GM19463 (cell line): Measurements from ENCODE around the gene ZBTB18.

Experiments used
- ATAC-seq: cut with Tn5 transposase; IDR thresholded peaks from one replicate; pipeline ENCODE4 v1.9.1; 2021; ENCODE audit warnings: mild to moderate bottlenecking, moderate library complexity; ENCODE audit not compliant: unreplicated experiment

Gene ZBTB18

DNA sequence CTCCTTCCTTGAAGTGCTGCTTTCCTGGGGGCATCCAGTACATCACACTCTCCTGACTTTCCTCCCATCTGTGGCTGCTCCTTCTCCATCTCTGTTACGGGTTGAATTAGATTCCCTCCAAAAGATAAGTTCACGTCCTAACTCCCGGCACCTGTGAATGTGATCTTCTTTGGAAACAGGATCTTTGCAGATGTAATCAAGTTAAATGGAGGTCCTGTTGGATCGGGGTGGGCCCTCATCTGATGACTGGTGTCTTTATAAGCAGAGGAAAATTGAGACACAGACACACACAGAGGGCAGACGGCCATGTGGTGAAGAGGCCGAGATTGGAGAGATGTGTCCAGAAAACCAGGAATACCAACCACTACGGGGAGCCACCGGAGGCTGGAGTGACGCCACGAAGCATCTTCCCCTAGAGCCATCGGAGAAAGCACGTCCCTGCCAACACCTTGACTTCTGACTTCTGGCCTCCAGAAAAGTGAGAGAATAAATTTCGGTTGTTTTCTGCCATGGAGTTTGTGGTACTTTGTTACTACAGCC is 36.0 kb downstream of the ZBTB18 start:
- no peak for ATAC-seq

DNA sequence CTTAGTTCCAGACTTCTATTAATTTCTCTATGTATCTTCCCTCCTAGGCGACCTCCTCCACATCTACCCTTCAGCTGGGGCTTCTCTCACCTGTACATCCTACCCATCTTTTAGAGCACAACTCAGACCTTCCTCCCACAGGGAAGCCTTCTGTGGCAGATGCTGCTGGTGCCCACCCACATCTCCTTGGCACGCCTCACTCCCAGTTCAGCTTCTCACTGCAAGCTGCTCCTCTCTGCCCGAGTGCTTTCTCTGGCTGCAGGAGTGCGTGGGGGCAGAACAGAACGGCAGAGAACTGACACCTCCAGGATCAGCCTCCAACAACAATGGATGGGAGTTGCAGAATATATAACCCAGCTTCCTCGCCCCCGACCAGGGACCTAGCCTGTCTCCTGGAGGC is 36.5 kb downstream of the ZBTB18 start:
- ATAC-seq: no peak

GRCh38 chr1:244088161-244088560 is 37.1 kb downstream of the ZBTB18 start:
- no peak for ATAC-seq

DNA sequence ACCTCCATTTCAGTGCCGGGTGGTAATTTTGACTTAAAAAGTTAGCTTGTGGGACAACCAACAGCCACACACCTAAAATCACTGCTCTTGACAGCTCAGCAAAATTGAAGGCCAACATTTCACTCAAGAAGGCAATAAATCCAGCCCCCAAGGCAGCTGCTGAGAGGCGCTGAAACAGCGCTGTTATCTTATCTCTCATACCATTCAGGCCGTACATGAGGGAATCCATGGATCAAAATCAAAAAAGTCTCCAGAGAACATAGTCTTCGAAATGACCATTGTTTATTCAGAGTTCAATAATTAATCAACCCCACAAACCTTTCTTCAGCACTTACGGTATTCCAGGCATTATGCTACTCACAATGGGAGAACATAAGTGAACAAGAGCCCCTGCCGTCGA is 38.5 kb downstream of the ZBTB18 start:
- ATAC-seq: no peak

DNA sequence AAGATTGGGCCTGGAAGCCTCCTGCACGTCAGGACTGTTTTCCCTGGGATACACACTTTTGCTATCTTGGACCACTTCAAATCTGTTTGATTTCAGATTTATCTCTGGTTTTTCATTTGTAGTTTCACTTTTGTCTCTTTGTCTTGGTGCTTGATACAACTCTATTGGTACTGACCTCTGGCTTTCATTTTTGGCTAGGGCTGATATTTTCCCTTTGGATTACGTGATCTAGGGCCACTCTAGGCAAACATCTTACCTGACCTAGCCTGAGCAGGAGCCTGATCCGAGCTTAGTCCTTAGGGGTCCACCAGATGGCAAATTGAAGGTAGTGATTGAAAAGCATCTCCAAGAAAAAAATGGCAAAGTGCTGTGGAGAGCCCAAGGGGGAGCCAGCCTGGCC is 39.6 kb downstream of the ZBTB18 start:
- no peak for ATAC-seq

- ATAC-seq: no peak
Observed at GRCh38 chr1:244092293-244092963, 41.3 kb downstream of the ZBTB18 start.

GRCh38 chr1:244092964-244093638 is 42.0 kb downstream of the ZBTB18 start:
- no peak for ATAC-seq

DNA sequence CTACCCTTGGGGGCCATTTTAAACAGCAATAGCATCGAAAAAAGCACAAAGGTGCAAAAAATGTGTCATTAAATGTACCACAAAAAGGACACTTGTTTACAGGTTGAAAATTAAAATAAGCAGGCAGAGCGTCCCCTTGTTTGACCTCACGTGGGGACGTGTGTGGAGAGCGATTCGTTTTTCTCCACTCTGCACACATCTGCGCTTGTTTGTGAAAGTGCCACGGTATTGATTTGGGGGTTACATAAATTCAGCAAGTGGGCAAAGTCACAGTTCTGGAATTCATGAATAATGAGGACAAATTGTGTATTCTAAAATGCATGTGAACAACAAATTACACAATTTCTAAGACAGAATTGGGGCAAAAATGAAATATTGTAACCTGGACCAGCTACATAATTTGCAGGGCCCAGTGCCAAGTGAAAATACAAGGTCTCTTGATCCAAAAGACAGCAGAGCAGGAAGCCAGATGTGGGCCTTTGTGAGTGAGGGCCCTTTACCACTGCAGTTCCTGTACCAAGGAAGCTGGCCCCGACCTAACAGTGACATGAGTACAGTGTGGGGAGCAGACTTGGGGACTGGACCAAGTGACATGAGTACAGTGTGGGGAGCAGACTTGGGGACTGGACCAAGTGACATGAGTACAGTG is 43.9 kb downstream of the ZBTB18 start:
- no peak for ATAC-seq

- ATAC-seq: no peak
Observed at GRCh38 chr1:244095529-244095911, 44.4 kb downstream of the ZBTB18 start.

DNA sequence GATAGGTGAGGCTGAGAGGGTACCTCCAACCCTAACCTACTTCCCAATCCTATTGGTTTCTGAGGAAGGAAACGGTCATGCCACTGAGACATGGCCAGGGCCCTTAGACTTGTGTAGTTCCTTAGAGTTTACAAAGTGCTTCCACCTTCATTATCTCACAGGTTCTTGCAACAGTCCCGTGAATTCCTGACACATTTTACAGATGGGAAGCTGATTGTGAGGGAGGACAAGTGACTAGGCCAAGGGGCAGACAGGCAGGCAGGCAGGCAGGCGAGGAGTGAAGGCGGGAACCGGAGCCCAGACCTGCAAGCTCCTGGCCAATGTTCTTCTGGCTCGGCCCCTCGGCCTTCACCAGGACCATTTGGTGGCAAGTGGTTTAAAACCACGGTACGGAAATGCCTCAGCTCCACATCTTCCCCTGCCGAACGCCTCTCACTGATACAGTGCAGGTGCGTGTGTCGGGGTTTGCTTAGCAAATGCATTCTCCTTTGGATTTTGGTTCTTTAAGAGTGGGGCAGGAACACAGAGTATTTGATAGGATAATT is 45.1 kb downstream of the ZBTB18 start:
- no peak for ATAC-seq

- no peak for ATAC-seq
Observed at GRCh38 chr1:244096691-244097090, 45.6 kb downstream of the ZBTB18 start.

GRCh38 chr1:244097523-244098405 is 46.7 kb downstream of the ZBTB18 start:
- ATAC-seq: no peak

DNA sequence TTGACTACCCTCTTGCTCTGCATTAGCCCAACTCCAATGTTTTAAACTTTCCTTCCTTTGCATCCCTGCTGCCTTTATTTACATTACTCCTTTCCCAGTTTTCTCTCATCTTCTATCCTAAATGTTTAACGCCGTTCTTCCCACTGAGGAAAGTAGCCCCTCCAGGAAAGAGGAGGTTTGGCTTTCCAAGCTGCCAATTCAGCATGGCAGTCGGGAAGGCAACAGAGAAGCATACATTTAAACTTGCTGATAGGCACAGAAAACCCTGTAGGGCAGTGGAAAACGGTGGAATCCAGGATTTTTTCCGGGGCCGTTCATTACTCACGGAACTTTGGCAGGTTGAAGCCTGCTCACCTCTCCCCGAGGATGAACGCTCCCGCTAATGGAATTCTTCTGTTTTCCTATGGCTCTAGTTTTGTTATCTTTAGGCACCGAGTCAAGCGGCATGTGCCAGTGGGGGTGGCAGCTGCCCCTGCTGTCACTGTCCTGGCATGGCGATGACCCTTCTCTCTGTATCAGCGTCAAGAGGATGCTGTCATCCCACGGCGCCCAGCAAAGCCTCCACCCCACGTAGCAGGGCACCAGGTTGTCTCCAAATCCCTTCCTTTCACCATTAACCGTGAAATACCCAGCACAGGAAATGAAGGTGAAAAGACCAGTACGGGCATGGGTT is 48.3 kb downstream of the ZBTB18 start:
- no peak for ATAC-seq

- no peak for ATAC-seq
Observed at GRCh38 chr1:244100276-244100675, 49.2 kb downstream of the ZBTB18 start.

DNA sequence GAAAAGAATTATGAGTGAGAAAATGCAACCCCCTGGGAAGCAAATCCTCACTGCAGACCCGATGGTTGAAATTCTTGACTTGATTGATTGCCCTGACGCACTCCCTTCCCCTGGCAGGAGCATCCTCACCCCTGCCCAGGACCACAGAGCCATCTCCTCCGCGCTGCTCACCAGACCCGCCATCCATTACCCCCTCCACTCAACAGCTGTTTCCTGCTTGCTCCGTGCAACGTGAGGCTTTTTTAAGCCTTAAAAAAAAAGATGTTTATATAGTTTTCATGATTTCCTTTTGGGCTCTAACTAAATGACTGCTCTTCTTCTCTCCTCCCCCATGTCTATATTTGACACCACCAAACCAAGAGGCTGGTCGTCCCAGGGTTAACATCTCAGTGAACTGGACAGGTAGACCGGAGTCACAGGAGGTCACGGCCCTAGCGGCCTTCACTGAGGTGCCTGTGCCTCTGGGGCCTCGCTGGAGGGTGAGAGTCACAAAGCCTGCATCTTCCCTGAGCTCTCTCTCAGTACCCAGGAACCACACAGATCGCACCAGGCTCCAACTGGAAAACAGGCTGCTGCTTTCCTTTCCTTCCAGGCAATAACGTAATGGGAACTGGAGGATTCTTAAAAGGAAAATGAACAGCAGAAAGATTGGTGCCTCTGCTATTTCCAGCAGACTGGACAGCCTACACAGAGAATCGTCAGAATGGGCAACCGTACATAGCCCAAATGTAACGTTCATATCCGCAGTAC is 49.8 kb downstream of the ZBTB18 start:
- ATAC-seq: no peak

- no peak for ATAC-seq
Observed at GRCh38 chr1:244102046-244102445, 51.0 kb downstream of the ZBTB18 start.

DNA sequence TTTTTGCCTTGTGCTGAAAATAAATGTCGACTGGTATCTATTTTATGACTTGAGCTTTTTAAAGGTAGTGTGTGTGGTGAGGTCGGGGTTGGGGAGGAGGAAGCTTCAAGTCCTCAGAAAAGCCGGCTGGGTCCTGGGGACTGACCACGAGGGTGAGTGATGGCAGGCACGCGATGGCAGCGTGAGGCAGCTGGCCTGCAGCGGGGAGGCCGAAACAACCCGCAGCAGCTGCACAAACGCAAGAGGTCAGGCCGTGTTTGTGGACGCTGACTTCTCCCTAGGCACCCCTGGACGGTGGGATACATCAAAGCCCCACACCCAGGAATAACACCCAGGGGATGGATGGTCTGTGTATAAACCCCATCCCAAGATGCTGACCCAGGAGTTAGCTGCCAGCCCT is 51.4 kb downstream of the ZBTB18 start:
- ATAC-seq: no peak

DNA sequence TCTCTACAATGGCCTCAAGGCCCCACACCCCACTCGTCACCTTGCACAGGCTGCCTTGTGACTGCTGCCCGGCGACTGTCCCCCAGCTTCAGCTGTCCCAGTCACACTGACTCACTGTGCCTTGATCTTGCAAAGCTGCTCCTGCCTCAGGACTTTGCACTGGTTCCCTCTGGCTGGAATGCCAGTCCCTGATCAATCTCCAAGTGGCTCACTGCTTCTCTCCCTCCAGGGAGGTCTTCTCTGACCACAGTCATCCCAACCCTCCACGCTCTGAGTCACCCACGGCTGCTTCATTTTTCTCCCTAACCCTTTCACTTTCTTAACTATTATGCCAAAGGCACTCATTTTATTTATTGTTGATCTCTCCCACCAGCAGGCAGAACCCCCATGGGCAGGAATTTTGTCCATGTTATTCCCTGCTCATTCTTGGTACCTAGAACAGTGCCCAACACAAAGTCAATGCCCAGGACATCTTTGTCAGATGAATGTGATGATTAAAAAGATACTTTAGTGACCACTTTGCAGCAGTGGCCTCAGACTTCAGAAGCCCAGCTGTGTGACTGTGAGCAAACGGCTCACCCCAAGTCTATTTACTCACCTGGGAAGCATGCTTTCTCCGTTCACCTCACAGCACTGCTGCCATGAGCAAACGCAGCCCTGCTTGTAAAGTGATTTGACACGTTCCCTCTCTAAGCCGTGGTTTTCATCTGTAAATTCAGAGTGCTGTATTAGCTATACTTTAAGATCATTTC is 53.4 kb downstream of the ZBTB18 start:
- ATAC-seq: no peak

GRCh38 chr1:244106176-244106575 is 55.1 kb downstream of the ZBTB18 start:
- no peak for ATAC-seq
